Muscle of leg (tissue), 11 donors: ENCODE measurements around the gene CCDC33. TPM values are rescaled to one million over a fixed set of nuclear protein-coding genes. Genes with fewer than 3 reads are reported as not detected.

Experiments used
- DNase-seq: peaks from one replicate; pipeline ENCODE4 v3.0.0; 2013
- H3K27ac ChIP-seq: one replicate; pipeline ENCODE4 v1.5.1; 2013; ENCODE audit warnings: mild to moderate bottlenecking, low read length, control low read depth
- H3K27me3 ChIP-seq: one replicate; pipeline ENCODE4 v1.6.1; 2013; ENCODE audit warnings: low read length; ENCODE audit not compliant: control insufficient read depth, insufficient read depth
- H3K36me3 ChIP-seq: one replicate; pipeline ENCODE4 v1.6.1; 2013; ENCODE audit warnings: low read length; ENCODE audit not compliant: control insufficient read depth, insufficient read depth
- H3K4me1 ChIP-seq: one replicate; pipeline ENCODE4 v1.6.1; 2013; ENCODE audit warnings: low read length; ENCODE audit not compliant: control insufficient read depth, insufficient read depth
- H3K4me3 ChIP-seq: one replicate; pipeline ENCODE4 v1.5.1; 2013; ENCODE audit warnings: low read length, control low read depth
- H3K9me3 ChIP-seq: replicated peaks from 2 replicates; pipeline ENCODE4 v1.6.1; 2013; ENCODE audit warnings: low read depth, low read length; ENCODE audit not compliant: control insufficient read depth
- WGBS: methylation state at CpG from one replicate; pipeline ENCODE4 v1.1.5; 2013; ENCODE audit warnings: missing lambda C conversion rate; ENCODE audit not compliant: insufficient coverage; 5-methylcytosine and 5-hydroxymethylcytosine counted together
- polyA plus RNA-seq, 8 donors: library from polyadenylated mRNA; unstranded; fragments of 120-200 nt; gene quantifications; one replicate each; pipeline versions ENCODE4 v1.2.1 to v1.2.3, GENCODE V29; 2013; ENCODE audit warnings: inconsistent platforms in 1 of 8, low replicate concordance in 1 of 8; ENCODE audit not compliant: insufficient read length in 8 of 8, insufficient read depth in 1 of 8
- total RNA-seq: library from RNA; stranded (reverse); fragments of 120-200 nt; gene quantifications from one replicate; pipeline ENCODE4 v1.2.4, GENCODE V29; 2013

CCDC33 gene
- total and polyA plus RNA-seq, 9 donors = 0.04 to 0.36 (median 0.22) TPM; not detected in 3

DNA sequence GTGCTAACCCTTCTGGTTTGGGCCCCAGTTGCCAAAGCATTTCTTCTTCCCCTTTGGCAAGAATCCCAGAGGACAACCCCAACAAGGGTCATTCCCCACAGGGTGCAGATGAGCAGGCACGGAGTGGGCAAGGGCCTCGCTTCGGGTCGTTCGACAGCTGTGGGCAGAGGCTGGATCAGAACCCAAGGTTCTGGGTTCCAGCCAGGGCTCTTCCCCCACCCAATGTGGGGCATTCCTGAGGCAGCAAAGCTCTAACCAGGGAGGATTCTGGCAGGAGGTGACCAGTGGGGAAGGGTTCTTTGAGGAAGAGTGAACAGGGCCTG, 83.0 kb downstream of the CCDC33 start:
- Histone ChIP-seq H3K27me3 (no peaks in the 10 kb centered on the region), H3K9me3 (no peaks in the 10 kb centered on the region), H3K27ac (peak overlapping the region; percentile 96), H3K4me1 (peaks cover 63% of the 10 kb centered on the region), H3K36me3 (no peaks in the 10 kb centered on the region), H3K4me3 (no peak overlapping the region)
- WGBS = 66% methylated on average over 5 of the region's 5 CpGs
- DNase-seq = no peak

DNA sequence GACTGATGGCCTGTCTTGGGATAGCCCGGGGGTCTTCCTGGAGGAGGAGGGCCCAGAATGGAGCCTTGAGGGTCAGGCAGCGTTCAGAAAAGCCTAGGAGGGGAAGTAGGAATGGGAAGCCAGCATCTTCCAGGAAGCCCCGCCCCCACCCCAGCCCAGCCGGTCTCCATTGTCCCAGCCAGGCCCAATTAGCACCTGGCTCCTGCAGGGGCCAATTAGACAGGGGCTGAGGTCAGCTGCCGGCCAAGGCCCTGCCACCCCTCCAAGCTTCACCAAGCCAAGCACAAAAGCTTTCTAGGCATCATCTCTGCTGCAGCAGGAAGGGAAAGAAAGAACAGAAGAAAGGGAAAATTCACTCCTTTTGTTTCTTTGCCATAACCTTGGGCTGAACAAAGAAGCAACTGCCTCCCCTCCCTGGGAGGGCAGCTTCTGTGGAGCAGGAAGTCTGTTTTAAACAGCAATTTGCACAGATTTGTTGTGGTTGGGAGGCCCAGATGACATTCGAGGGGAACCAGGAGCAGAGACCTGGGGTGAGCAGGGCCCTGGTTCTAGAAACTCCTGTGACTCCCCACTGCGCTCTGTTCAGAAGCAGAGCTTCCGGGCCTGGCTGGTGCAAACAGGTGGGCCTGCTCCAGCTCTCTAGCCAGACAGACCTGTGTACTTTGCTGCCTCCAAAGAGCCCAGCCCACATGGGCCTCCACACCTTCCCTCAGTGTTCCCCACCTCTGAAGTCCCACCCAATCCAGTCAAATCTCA, 83.6 kb downstream of the CCDC33 start:
- Histone ChIP-seq H3K4me3 (no peak overlapping the region), H3K27me3 (peaks cover 2% of the 10 kb centered on the region), H3K27ac (peak overlapping the region; percentile 96), H3K4me1 (peaks cover 59% of the 10 kb centered on the region), H3K36me3 (no peaks in the 10 kb centered on the region), H3K9me3 (no peaks in the 10 kb centered on the region)
- DNase-seq = peak; percentile 68
- WGBS = 53% methylated on average over 5 of the region's 8 CpGs

DNA sequence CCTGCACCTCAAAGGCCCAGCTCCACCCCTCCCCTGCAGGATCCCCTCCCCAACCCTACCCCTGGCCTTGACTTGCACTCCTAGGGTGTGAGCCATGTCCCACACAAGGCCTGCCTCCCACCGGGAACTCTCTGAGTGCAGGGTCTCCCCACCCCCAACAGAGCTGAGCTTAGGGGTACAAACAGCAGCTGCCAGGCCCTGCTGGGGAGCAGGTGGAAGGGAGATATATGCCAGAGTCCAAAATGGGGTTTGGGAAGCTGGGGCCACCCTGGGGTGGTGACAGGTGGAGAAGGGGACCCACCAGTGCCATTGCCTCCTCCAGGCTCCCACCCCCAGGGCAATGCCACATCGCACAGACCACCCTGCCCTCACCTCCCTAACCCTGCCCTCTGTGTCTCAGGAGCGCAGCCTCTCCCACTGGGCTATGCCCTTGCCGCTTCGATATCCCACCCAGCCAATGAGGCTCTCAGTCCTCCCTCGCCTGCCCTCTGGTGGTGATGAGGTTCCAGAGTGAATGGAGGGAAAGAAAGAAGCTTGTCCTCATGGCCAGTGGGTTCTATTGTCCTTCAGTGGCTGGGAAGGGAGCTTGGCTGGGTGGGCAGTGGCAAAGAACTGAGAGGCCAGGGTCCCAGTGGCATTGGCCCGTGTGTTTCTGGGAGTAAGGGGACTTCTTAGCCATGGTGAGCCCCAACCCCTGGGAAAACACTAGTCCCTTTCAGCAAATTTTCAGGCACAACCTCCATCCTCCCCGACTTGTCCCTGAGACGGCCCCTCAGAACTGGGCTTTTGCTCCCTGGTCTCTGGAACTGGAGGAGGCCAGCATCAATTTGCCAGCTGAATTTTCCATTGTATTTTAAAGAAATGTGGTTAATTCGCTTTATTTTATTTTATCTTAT, 84.5 kb downstream of the CCDC33 start:
- H3K27ac ChIP-seq = peak overlapping the region; percentile 96
- H3K27me3 ChIP-seq = peaks cover 2% of the 10 kb centered on the region
- no peak overlapping the region for H3K4me3 ChIP-seq
- DNase-seq = peak; percentile 85
- H3K36me3 ChIP-seq = no peaks in the 10 kb centered on the region
- peaks cover 51% of the 10 kb centered on the region for H3K4me1 ChIP-seq
- 33% methylated on average over 1 of the region's 10 CpGs for WGBS
- no peaks in the 10 kb centered on the region for H3K9me3 ChIP-seq

DNA sequence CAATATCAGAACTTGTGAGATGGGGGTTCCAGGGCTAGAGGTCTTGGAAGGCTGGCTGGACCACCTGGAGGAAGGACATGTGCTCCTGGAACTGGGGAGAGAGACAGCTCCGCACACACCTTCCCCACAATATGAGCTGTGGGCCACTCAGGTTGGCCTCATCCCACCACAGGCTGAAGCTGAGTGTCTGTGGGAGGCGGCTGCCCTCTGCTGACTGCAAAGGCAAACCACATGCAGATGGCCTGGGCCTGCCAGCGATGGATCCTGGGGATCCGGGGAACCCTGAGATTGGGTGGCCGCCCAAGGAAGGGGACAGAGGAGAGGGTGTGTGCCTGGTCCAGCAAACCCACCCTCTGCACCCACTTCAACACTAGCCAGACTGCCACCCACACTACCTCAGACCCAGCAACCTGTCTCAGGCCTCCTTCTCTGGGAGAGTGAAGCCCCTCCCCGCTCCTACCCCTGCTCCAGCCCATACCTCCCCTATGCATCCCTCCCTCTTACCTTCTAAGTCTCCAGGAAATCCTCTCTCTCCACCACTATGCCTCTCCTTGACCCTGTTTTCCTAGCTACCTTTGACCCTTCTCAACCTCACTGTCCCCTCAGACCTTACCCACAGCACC, 86.5 kb downstream of the CCDC33 start:
- DNase-seq = peak; percentile 81
- Histone ChIP-seq H3K9me3 (no peaks in the 10 kb centered on the region), H3K36me3 (no peaks in the 10 kb centered on the region), H3K27me3 (peaks cover 2% of the 10 kb centered on the region), H3K4me1 (peaks cover 41% of the 10 kb centered on the region), H3K4me3 (no peak overlapping the region), H3K27ac (no peak overlapping the region)
- WGBS = 88% methylated on average over 1 of the region's 6 CpGs

DNA sequence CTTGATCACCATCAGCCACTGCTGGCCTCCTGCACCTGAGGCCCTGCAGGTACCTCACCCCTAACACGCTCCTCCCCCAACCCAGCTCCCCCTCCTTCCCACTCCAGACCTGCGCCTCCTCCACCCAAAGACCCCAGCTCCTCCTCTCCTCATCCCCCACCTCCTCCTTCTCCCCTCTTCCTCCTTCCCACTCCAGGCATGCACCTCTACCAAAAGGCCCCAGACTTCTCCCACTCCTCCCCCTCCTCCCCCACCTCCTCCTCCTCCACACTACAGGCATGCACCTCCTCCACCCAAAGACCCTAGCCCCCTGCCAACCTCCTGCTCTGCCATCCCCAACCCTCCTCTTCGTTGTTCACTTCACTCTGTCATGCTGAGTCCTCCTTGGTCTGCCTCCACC, 88.6 kb downstream of the CCDC33 start:
- DNase-seq = no peak
- Histone ChIP-seq H3K9me3 (no peaks in the 10 kb centered on the region), H3K27me3 (peaks cover 2% of the 10 kb centered on the region), H3K4me1 (peaks cover 21% of the 10 kb centered on the region), H3K4me3 (no peak overlapping the region), H3K36me3 (no peaks in the 10 kb centered on the region), H3K27ac (no peak overlapping the region)
- 55% methylated on average over 3 of the region's 3 CpGs for WGBS

DNA sequence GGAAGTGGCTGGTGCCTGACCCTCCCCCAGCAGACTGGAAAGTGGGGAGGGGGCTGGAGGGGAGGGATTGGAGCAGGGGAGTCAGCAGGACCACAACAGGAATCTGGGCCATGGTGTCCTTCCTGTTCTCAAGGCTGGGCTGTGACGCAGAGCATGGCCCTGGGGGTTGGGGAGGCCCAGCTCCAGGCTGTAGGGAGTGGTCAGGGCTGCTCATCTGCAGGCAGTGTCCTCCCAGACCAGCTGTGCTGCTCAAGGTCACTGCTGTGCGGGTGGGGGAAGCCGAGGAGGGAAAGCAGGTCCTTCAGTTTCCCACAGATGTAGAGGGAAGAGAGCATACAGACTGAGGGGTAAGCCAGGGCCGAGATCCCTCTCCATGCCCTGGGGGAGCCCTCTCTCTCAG, 90.6 kb downstream of the CCDC33 start:
- peaks cover 2% of the 10 kb centered on the region for H3K27me3 ChIP-seq
- no peaks in the 10 kb centered on the region for H3K36me3 ChIP-seq
- no peaks in the 10 kb centered on the region for H3K9me3 ChIP-seq
- peaks cover 10% of the 10 kb centered on the region for H3K4me1 ChIP-seq
- no peak overlapping the region for H3K4me3 ChIP-seq
- peak; percentile 94 for DNase-seq
- 7% methylated on average over 2 of the region's 4 CpGs for WGBS
- peak overlapping the region; percentile 78 for H3K27ac ChIP-seq

DNA sequence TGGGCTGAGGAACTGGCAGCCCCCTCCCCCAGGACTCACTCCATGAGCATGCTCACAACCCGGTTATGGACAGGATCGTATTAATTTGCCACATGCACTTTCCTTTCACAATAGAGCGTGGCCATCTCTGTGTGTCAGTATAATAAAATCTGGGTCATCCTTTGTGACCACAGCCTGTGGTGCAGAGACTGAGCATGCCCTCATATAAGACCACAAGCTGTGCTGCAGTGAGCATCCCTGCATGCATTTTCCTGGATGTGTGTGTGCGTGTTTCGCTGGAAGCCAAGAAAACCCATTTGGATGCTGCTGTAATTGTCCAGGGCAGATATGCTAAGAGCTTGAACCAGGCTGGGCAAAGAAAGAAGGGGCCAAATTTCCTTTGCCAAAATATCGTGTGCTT, 91.6 kb downstream of the CCDC33 start:
- Histone ChIP-seq H3K27me3 (peaks cover 2% of the 10 kb centered on the region), H3K36me3 (no peaks in the 10 kb centered on the region), H3K27ac (no peak overlapping the region), H3K4me1 (peaks cover 10% of the 10 kb centered on the region), H3K9me3 (no peaks in the 10 kb centered on the region), H3K4me3 (no peak overlapping the region)
- WGBS = 65% methylated on average over 5 of the region's 6 CpGs
- no peak for DNase-seq

DNA sequence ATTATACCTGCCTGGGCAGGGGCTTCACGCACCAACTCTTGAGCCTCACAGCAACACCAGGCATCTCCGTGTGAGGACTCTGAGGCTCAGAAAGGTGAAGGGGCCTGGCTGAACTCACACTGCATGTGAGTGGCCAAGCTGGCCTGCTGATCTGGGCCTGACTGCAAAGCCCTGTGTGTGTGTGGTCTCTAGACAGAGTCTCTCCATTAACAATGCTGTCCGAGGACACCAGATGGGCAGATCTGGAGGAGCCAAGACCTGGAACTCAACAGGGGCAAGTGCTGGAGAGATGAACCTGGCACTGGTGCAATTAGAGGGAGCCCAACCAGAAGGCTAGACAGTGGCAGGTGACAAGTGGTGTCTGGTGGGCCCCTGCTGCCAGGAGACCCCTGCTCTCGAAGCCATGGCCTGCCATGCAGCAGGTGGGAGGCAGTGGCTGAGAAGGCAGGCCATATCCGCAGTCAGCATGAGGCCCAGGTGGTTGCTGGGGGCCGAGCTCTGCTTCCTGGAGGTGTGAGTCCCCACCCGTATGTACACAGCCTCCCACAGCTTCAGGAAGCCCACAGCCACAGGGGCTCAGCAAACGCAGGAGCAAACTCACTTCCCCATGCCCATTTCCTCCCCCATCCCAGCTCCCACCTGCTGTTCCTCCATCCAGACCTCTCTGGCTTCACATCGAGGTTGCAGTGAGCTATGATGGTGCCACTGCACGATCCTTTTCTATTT, 92.4 kb downstream of the CCDC33 start:
- no peak for DNase-seq
- no peaks in the 10 kb centered on the region for H3K9me3 ChIP-seq
- H3K4me1 ChIP-seq = peaks cover 10% of the 10 kb centered on the region
- peaks cover 2% of the 10 kb centered on the region for H3K27me3 ChIP-seq
- H3K36me3 ChIP-seq = no peaks in the 10 kb centered on the region
- H3K4me3 ChIP-seq = no peak overlapping the region
- WGBS = 41% methylated on average over 8 of the region's 10 CpGs
- no peak overlapping the region for H3K27ac ChIP-seq

DNA sequence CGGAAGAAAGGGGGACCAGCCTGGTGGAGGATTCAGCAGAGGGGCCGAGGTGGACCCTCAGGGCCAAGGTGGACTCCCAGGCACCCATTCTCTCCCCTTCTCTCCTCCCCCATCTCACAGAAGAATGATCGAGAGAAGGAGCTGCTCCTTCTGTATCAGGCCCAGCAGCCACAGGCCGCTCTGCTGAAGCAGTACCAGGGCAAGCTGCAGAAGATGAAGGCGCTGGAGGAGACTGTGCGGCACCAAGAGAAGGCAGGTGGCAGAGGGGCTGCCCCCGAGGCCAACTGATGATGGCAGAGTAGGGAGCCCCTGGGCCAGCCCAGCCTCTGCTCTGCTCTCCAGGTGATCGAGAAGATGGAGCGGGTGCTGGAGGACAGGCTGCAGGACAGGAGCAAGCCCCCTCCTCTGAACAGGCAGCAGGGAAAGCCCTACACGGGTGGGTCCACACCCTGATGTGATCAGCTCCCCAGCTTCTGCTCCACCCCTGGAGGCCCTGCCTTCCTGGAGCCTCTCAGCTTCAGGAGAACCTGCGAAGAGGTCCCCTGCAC, 94.8 kb downstream of the CCDC33 start:
- 77% methylated on average over 7 of the region's 11 CpGs for WGBS
- Histone ChIP-seq H3K27ac (no peak overlapping the region), H3K36me3 (no peaks in the 10 kb centered on the region), H3K4me3 (no peak overlapping the region), H3K4me1 (peaks cover 10% of the 10 kb centered on the region), H3K27me3 (no peaks in the 10 kb centered on the region), H3K9me3 (no peaks in the 10 kb centered on the region)
- no peak for DNase-seq
